HG03175 (cell line): ENCODE data around the gene ZNF616.
A peak's percentile ranks its signal among the peaks of the same experiment; 100 is the strongest.
"Not testable (repeated sequence)": the region's sequence is repeated elsewhere in the genome, so short reads cannot be mapped to it uniquely, and the experiment has no call there.

Experiments
- ATAC-seq: cut with Tn5 transposase; IDR thresholded peaks from one replicate; pipeline ENCODE4 v1.9.1; 2021; ENCODE audit warnings: mild to moderate bottlenecking, moderate library complexity; ENCODE audit not compliant: unreplicated experiment

ZNF616 gene

DNA sequence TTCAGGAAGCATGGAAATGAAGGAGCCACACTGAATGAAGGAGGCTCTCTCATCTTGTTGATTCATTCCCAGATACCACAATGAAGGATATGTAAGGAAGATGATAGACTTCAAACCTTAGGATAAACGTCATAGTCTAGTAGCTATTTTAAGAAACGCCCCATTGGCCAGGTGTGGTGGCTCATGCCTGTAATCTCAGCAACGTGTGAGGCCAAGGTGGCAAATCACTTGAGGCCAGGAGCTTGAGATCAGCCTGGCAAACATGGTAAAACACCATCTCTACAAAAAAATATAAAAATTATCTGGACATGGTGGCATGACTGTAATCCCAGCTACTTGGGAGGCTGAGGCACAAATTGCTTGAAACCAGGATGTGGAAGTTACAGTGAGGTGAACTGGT, 27.1 kb downstream of the ZNF616 start:
- ATAC-seq, result no peak

DNA sequence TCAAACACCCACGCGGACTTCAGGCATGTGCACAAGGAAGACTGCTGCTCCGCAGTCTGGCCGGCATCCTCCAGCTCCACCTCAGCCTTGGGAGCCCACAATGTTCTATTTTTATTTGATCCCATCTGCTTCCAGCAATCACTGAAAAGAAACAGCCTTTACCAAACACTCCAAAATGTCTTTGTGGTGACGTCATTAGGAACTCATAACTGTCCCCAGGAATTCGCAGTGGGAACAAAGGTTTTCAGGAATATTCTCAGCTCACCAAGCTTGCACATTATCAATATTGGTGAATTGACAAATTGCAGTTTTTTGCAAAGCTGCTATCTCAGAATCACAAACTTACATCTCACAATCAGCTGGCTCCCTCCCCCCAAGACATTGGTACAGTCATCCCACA, 29.0 kb downstream of the ZNF616 start:
- ATAC-seq, result no peak

GRCh38 chr19:52102782-52103181, 37.0 kb downstream of the ZNF616 start:
- no peak for ATAC-seq

GRCh38 chr19:52101866-52102562, 37.7 kb downstream of the ZNF616 start:
- ATAC-seq, result no peak

- no peak for ATAC-seq
Observed at GRCh38 chr19:52099497-52100138, 40.1 kb downstream of the ZNF616 start.

- ATAC-seq, result not testable (repeated sequence)
Observed at GRCh38 chr19:52096416-52096815, 43.3 kb downstream of the ZNF616 start.

GRCh38 chr19:52095172-52096014, 44.3 kb downstream of the ZNF616 start, which contains the start of gene ZNF841:
Gene ZNF841, minus strand, starts transcription at chr19:52095765. Its CDS starts 10,964 bp downstream, at chr19:52084801.
- peak; percentile 93 for ATAC-seq

- ATAC-seq, result no peak
Observed at GRCh38 chr19:52094526-52095130, 45.1 kb downstream of the ZNF616 start.

DNA sequence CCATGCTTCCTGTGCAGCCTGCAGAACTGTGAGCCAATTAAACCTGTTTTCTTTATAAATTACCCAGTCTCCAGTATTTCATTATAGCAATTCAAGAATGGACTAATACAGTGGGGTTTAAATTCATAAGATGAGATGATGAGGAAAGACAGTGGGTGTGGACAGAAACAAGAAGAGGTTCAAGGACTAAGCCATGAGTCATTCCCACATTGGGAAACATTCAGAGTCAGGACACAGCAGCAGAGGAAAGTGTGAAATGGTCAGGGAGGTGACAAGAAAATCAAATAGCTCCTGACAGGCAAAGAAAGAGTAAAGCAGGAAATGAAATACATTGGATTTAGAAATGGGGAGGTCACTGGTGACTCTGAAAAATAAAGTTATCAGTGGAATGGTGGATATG, 53.3 kb downstream of the ZNF616 start:
- no peak for ATAC-seq

DNA sequence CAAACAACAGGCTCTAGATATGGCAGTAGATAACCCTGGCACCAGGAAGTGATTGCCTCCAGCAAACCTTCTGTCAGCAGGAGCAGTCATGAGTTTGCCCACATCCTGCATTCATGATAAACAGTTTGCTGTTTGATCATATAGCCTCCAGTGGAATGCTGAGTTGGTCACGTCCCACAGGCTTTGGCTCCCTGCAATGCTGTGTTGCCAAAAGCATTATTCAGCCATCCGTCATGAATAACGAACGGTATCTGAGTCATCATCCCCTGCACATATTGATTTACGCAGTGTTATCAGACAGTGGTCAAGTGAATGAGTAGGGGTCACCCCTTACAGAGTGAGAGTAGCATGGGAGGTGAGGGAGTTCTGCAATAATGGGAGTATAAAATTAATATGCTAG, 69.2 kb downstream of the ZNF616 start:
- ATAC-seq, result no peak

- ATAC-seq, result no peak
Observed at GRCh38 chr19:52069653-52070052, 70.1 kb downstream of the ZNF616 start.

DNA sequence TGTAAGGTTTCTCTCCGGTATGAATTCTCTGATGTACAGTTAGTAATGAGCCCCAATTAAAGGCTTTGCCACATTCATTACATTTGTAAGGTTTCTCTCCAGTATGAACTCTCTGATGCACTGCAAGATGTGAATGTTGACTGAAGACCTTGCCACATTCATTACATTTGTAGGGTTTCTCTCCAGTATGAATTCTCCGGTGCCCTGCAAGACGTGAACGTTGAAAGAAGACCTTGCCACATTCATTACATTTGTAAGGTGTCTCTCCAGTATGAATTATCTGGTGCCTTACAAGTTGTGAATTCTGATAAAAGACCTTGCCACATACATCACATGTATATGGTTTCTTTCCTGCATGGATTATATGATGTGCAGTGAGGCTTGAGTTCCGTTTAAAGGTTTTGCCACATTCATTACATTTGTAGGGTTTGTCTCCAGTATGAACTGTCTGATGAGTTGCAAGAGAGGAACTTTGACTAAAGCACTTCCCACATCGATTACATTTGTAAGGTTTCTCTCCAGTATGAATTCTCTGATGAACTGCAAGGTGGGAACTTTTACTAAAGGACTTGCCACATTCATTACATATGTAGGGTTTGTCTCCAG, 73.4 kb downstream of the ZNF616 start:
- ATAC-seq, result no peak

GRCh38 chr19:52065399-52065798, 74.3 kb downstream of the ZNF616 start:
- ATAC-seq, result no peak
